ENCODE results near the gene ADCYAP1R1. TPM values are rescaled to one million over a fixed set of nuclear protein-coding genes. Genes with fewer than 3 reads are reported as not detected.

The ADCYAP1R1 gene
- total RNA-seq, 6 experiments from 2014 or later = 0.05 to 0.37 (median 0.29) TPM

- Histone ChIP-seq H3K4me1 (no peaks in the 10 kb centered on the region), H3K27ac (no peak overlapping the region), H3K27me3 (no peaks in the 10 kb centered on the region), H3K9me3 (no peaks in the 10 kb centered on the region), H3K4me3 (no peak overlapping the region), H3K36me3 (no peaks in the 10 kb centered on the region)
- intact Hi-C loops (cut with DNase I) = loop anchor here in 1 of 2 donors (10.0 kb wide), 1 partner anchor 113 kb away; no protein-coding TSS in a partner anchor
- no peak for DNase-seq
- ATAC-seq = no peak
- TF ChIP-seq CTCF (IDR thresholded peaks at IDR 0.05) (no peak), POLR2A (IDR thresholded peaks at IDR 0.05) (no peak)
- WGBS (ENCODE audit: insufficient coverage, low coverage, low lambda C conversion rate, missing lambda C conversion rate) = no CpG with 5 or more reads among the region's 1 CpG
Measured at GRCh38 chr7:31108097-31108657, 56.1 kb downstream of the ADCYAP1R1 start.

- H3K27ac ChIP-seq = no peak overlapping the region
- no peak for ATAC-seq
- no peak for DNase-seq
- no peaks in the 10 kb centered on the region for H3K9me3 ChIP-seq
- no CpG with 5 or more reads among the region's 3 CpGs for WGBS (ENCODE audit: insufficient coverage, low coverage, low lambda C conversion rate, missing lambda C conversion rate)
- no peaks in the 10 kb centered on the region for H3K4me1 ChIP-seq
- no peak for TF ChIP-seq POLR2A (IDR thresholded peaks at IDR 0.05)
- no peak for TF ChIP-seq CTCF (IDR thresholded peaks at IDR 0.05)
- no peaks in the 10 kb centered on the region for H3K27me3 ChIP-seq
- intact Hi-C loops (cut with DNase I) = loop anchor here in 1 of 2 donors (10.0 kb wide), 2 partner anchors 65 to 115 kb away; no protein-coding TSS in a partner anchor
- no peak overlapping the region for H3K4me3 ChIP-seq
- no peaks in the 10 kb centered on the region for H3K36me3 ChIP-seq
Measured at GRCh38 chr7:31109751-31110150, 57.6 kb downstream of the ADCYAP1R1 start.

DNA sequence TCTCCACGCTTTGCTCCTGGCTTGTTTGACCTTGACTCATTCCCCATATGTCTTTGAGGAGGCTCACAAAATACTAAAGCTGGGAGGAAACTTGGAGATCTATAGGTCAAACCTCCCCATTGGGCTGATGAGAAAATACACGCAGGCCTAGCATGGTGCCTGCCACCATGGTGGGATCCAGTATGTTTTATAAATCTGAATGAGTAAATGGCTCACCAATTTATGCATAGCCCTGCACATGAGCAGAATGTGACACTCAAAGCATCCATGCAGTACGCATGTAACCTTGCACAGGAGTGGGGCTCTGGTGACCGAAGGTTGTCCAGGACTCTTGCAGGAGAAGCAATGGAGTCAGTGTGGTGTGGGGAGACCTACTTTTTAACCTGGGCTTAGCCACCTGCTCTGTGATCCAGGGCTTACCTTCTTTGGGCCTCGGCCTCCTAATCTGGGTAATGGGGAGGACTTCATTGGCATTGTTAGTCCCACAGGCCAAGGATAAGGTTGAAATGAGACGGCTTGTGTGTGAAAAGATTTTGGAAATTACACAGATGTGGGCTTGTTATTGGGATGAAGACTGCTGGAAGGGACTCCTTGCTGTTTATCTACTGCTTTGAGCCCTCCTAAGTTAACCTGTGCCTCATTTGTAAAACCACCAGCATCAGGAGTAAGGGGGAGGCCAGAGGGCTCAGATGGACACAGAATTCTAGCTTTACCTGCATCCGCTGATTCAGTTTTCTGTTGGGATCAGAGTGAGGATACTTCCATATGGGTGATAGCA lies 58.4 kb downstream of the ADCYAP1R1 start:
- DNase-seq = no peak
- Histone ChIP-seq H3K27me3 (no peaks in the 10 kb centered on the region), H3K9me3 (no peaks in the 10 kb centered on the region)

DNA sequence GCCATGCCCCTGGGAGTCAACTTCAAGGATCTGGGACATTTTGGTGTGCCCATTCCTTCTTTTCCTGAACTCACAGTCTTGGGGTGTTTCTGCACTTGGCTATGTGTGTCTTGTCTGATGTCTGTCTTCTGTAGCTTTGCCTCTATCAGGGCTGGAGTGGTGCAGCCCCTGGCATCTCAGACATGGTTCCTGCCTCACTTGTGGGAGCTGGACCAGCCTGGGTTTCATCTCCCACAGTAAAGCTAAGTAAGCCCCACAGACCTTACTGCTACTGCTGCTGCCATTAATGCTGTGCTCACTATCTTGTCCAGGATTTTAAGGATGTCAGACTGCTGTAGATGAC lies 59.0 kb downstream of the ADCYAP1R1 start:
- DNase-seq (no peak), ATAC-seq (no peak)
- no peak overlapping the region for H3K4me3 ChIP-seq
- TF ChIP-seq POLR2A (IDR thresholded peaks at IDR 0.05) = no peak
- TF ChIP-seq CTCF (IDR thresholded peaks at IDR 0.05) = no peak
- no peaks in the 10 kb centered on the region for H3K4me1 ChIP-seq
- H3K9me3 ChIP-seq = no peaks in the 10 kb centered on the region
- H3K36me3 ChIP-seq = no peaks in the 10 kb centered on the region
- intact Hi-C loops (cut with DNase I) = loop anchor here in 1 of 2 donors (10.0 kb wide), 1 partner anchor 64 kb away; no protein-coding TSS in a partner anchor
- H3K27ac ChIP-seq = no peak overlapping the region
- no peaks in the 10 kb centered on the region for H3K27me3 ChIP-seq

More for the DNA sequence above, 58.4 kb downstream of the ADCYAP1R1 start:
- intact Hi-C loops (cut with DNase I) = loop anchor here in 1 of 2 donors (10.0 kb wide), 1 partner anchor 64 kb away; no protein-coding TSS in a partner anchor
- H3K4me1 ChIP-seq = no peaks in the 10 kb centered on the region
- WGBS (ENCODE audit: insufficient coverage, low coverage, low lambda C conversion rate, missing lambda C conversion rate) = 68% methylated on average over 6 of the region's 7 CpGs
- TF ChIP-seq CTCF (IDR thresholded peaks at IDR 0.05) = no peak
- no peak for TF ChIP-seq POLR2A (IDR thresholded peaks at IDR 0.05)
- H3K4me3 ChIP-seq = no peak overlapping the region
- no peak for ATAC-seq
- no peak overlapping the region for H3K27ac ChIP-seq
- H3K36me3 ChIP-seq = no peaks in the 10 kb centered on the region

All from right lobe of liver (tissue), 6 donors.